T-helper 22 cell (primary cell): ENCODE results near the gene HMGCR.
"Not testable (repeated sequence)": the region's sequence is repeated elsewhere in the genome, so short reads cannot be mapped to it uniquely, and the experiment has no call there.

Experiments used
- DNase-seq: peaks from one replicate; pipeline ENCODE4 v3.0.0-alpha.2; 2020; ENCODE audit warnings: low read depth

Gene HMGCR

DNA sequence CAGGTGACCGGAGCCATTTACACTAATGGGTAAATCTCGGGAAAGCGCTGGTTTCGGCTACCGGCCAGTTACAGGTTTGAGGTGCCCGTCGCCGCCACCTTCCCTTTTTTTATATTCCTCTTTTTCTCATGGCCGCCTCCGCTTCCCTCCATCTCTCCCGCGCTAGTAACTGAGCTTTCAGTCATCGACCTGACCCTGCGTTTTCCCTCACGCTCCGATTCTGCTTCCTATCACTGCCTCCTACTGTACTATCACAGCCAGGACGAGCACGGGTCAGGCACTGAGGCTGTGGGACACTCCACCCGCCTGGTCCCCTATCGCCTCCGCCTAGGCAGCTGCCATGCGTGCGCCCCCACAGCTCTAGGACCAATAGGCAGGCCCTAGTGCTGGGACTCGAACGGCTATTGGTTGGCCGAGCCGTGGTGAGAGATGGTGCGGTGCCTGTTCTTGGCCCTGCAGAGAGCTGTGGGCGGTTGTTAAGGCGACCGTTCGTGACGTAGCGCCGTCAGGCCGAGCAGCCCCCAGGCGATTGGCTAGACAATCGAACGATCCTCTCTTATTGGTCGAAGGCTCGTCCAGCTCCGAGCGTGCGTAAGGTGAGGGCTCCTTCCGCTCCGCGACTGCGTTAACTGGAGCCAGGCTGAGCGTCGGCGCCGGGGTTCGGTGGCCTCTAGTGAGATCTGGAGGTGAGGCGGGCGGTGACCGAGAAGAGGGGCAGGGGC, at the start of gene HMGCR:
Gene HMGCR, plus strand, starts transcription at position 606 of the 722 bp plus-strand sequence. CDS start 5,386 bp downstream, outside the sequence.
- DNase-seq, result peak; percentile 96

DNA sequence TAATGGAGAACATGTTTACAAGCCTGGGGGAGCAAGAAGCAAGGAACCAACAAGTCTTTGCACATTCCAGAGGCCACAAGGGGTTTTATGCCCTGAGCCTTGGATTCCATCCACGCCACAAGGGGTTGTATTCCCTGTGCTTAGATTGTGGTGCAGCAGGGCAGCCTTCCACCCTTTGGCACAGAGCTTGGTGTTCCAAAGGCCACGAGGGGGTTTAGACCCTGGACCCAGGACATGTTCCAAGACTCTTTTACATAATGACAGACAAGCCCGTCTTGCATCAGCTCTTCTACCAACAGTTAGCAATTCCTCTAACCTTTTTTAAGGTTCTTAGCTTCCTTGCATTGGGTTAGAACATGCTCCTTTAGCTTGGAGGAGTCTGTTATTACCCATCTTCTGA, 45.2 kb upstream of the HMGCR start:
- not testable (repeated sequence) for DNase-seq

DNA sequence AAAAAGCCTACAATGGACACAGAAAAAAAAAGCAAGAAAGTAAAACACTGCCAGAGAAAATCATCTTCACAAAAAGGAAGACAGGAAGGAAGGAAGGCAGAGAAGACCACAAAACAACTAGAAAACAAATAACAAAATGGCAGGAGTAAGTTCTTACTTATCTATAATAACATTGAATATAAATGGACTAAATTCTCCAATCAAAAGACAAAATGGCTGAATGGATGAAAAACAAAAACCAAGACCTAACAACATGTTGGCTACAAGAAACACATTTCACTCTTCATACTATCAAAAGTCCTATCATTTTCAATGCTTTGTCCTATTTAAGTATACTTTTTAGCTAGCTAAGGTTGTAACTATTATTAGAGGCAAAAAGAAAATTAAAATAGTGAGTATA, 36.9 kb upstream of the HMGCR start:
- DNase-seq, result no peak

DNA sequence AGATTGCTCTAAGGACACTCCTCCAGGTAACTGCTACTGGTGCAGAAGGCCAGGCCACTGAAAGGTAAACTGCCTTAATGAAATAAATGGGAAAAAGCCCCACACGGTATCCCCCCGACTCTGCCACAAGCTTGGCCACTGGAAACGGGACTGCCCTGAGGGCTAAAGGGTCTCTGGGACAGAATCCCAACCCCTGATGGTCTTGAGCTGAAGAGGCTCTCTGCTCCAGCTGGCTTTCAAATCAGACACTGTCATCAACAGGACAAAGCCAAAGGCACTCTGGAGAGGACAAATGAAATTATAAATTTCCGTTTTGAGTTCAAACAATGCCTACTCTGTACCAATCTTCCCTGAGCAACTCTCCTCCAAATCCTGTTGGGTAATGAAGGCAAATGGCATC, 33.6 kb upstream of the HMGCR start:
- DNase-seq, result no peak

DNA sequence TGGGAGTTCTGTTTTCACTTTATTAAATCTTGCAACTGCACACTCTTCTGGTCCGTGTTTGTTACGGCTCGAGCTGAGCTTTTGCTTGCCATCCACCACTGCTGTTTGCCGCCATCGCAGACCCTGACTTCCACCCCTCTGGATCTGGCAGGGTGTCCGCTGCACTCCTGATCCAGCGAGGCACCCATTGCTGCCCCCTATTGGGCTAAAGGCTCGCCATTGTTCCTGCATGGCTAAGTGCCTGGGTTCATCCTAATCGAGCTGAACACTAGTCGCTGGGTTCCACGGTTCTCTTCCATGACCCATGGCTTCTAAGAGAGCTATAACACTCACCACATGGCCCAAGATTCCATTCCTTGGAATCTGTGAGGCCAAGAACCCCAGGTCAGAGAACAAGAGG, 32.5 kb upstream of the HMGCR start:
- not testable (repeated sequence) for DNase-seq

DNA sequence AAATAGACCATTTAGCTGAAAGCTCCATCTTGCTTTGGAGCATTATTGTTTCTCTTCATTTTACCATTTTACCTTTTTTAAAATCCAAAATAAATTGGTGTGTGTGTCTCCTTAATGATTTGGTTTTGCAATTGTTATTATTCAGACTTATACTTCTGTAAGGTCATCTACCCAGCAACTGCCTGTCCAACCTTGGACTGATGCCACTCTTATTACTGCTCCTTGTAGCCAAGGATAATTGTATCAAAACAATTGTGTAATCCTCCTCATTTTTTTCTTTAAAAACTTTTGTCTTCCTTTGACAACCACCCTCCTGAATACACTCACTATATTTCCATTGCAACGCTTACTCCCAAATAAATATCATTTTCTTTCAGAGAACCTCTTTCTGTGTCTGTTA, 30.3 kb upstream of the HMGCR start:
- DNase-seq, result no peak

DNA sequence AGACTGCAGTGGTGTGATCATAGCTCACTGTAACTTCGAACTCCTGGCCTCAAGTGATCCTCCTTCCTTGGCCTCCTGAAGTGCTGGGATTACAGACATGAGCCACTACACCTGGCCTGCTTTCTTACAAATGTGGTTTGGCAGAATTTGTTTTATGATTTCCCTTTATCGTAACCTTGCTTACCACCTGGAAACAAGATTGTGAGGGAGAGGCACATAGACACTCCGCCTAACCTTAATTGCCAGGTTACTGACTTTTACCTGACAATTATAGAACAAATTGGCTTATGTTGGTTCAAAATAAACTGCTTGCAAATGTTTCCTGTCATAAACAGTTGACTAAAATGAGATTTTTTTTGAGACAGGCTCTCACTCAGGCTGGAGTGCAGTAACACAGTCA, 26.8 kb upstream of the HMGCR start:
- DNase-seq, result no peak

DNA sequence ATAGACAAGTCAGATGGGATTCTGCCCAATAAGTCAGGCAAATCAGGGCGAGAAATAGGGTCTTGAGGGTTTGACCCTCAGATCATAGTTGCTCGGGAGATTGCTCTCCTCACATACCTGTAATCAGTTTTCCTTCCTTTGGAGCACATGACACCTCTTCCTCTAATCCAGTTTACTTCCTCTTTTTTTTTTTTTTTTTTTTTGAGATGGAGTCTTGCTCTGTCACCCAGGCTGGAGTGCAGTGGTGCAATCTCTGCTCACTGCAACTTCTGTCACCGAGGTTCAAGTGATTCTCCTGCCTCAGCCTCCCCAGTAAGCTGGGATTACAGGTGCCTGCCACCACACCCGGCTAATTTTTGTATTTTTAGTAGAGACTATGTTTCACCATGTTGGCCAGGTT, 17.9 kb upstream of the HMGCR start:
- not testable (repeated sequence) for DNase-seq

DNA sequence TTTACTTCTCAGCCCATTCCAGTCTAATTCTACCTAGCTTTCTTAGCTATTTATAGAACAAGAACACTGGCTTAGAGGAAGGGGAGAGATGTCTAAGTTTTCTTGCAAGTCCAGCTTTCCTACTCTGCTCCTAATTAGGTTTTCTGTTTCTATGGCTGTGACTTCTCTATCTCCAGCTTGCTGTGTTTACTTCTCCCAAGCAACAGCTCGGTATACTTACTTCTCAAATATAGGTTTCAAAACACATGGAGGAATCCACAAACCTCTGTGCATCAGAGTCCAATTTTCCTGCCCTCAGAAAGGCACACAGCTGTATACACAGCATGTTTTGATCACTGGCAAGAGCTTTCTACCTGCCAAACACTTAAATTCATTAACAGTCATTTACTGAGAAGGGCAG, 17.4 kb upstream of the HMGCR start:
- no peak for DNase-seq

DNA sequence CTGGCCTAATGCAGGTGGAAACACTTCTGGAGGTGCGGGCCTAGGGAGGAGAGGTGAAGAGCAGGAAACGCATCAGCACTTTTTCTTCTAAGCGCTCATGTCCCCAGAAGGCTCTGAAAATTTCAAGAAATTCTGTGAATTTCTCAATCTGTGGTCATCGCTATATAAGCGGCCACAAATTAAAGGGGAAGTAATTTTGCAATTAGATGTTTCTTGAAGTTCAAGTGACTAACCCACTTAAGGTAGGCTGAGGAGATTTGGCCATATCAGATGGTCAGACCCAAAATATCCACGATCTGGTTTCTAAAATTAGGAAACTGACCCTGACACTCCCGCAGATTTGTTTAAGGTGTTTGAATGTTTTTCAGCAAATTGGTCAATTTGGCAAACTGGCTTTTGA, 16.6 kb upstream of the HMGCR start:
- DNase-seq, result no peak

DNA sequence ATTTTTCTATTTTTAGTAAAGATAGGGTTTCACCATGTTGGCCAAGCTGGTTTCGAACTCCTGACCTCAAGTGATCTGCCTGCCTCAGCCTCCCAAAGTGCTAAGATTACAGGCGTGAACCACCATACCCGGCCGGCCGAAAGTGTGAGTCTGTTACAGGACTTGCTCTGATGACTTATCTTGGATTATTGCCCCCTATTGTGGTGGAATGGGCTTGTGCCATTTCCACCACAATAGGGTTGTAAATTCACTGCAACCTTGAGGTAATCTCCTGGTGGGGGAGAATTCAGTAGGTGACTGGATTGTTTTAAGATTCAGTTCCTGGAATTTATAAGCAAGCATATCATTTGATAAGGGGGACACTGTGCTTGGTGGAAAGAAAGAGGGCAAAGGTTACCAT, 15.0 kb upstream of the HMGCR start:
- DNase-seq, result no peak

DNA sequence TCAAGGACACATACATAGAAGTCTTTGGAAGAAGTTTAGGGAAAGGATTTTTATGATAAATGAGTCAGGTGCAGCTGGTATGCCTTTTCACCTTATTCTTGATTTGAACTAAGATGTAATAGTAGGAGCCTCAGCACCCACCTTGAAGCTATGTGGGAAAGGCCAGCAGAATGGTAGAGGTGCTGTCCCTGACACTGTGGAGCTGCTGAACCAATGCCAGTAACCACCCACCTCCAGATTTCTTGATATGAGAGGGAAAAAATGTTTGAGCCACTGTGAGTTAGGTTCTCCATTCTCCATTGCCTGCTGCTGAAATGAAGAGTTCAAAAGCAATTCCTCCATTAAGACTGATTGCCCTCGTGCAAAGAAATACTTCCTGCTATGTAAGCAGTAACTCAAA, 12.2 kb upstream of the HMGCR start:
- no peak for DNase-seq

DNA sequence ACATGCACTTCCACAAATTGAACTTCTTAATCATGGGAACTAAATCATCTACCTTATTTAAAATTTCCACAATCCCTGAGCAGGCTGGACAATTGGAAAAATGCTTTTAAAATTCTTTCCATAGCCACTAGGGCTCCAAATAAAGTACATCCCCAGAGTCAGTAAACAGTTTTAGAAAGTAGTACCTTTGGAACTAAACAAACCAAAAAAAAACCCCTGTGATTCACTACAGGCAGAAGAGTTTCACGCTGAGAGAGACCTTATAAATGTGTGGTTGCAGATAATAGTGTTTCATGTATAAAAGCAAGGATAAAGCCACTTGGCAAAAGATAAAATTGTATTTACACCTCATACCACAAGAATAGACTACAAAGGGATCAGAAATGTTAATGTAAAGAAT, 11.8 kb upstream of the HMGCR start:
- no peak for DNase-seq

DNA sequence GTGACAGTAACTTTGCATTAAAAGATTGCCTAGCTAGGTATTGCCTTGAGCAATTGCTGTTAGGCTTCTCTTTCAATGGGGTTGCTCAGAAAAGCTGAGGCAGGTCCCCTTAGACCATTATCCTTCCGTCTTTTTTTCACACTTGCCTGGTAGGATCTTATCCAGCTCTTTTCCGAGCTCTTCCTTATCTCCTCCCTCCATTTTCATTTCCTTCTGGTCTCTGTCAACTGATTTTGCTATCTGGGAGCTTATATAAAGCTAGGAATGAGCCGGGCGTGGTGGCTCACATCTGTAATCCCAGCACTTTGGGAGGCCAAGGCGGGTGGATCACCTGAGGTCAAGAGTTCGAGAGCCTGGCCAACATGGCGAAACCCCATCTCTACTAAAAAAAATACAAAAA, 6.6 kb upstream of the HMGCR start:
- DNase-seq, result no peak

DNA sequence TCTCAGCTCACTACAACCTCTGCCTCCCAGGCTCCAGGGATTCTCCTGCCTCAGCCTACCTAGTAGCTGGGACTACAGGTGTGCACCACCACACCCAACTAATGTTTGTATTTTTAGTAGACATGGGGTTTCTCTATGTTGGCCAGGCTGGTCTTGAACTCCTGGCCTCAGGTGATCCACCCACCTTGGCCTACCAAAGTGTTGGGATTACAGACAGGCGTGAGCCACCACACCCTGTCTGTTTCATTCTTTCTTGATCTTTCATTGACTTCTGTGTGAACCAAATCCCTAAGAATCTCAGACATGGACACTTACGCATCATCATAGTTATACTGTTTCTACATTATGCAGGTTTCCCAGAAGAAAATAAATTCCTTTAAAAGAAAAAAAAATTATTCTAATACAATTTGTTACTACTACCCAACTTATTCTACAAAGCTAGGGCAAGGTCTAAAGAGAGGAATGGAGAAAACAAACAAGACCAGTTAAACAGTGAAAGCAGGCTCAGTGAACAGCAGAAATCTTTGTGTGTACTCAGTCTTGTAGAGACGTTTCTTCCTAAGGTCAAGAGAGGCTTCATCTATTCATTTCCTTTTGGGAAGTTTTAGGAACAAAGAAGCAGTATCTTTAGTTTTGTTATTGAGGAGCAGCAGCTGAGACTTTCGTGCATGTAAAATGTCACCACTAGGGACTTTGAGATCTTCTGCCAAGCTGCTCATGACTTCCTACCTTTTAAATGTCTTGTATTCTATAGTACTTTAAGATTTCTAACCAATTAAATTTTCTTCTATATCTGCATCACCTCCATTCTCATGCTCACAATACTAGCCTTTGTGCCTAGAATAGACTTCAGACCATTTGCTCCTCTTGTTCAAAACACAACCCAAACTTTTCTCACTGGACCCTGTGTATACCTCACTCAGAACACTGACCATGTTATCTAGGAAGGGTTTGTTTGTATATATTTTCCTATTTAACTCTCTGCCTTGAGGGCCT, 5.6 kb upstream of the HMGCR start:
- no peak for DNase-seq

DNA sequence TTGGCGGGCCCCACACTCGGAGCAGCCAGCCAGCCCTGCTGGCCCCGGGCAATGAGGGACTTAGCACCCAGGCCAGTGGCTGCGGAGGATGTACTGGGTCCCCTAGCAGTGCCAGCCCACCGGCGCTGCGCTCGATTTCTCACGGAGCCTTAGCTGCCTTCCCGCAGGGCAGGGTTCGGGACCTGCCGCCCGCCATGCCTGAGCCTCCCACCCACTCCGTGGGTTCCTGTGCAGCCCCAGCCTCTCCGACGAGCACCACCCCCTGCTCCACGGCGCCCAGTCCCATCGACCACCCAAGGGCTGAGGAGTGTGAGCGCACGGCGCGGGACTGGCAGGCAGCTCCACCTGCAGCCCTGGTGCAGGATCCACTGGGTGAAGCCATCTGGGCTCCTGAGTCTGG, 3.3 kb upstream of the HMGCR start:
- not testable (repeated sequence) for DNase-seq

DNA sequence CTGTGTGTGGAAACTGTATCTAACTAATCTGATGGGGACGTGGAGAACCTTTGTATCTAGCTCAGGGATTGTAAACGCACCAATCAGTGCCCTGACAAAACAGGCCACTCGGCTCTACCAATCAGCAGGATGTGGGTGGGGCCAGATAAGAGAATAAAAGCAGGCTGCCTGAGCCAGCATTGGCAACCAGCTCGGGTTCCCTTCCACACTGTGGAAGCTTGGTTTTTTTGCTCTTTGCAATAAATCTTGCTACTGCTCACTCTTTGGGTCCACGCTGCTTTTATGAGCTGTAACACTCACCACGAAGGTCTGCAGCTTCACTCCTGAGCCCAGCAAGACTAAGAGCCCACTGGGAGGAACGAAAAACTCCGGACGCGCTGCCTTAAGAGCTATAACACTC, 2.6 kb upstream of the HMGCR start:
- DNase-seq, result not testable (repeated sequence)

DNA sequence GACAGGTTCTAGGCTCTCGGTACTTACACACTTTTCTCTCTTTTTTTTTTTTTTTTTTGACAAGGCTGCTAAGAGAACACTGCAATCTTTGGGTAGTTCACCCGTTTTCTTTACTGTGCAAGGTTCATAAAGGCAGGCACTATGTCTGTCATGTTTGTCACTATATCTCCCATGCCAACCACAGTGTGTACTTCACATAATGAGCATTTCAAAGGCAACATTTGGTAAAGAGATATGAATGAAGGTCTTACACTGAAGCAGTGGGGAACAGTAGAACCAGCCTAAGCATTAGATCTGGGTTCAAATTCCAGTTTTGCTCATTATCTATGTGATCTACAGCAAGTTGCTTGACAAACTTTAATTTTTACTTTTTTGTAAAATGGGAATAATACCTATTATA, 1.5 kb upstream of the HMGCR start:
- DNase-seq, result no peak

DNA sequence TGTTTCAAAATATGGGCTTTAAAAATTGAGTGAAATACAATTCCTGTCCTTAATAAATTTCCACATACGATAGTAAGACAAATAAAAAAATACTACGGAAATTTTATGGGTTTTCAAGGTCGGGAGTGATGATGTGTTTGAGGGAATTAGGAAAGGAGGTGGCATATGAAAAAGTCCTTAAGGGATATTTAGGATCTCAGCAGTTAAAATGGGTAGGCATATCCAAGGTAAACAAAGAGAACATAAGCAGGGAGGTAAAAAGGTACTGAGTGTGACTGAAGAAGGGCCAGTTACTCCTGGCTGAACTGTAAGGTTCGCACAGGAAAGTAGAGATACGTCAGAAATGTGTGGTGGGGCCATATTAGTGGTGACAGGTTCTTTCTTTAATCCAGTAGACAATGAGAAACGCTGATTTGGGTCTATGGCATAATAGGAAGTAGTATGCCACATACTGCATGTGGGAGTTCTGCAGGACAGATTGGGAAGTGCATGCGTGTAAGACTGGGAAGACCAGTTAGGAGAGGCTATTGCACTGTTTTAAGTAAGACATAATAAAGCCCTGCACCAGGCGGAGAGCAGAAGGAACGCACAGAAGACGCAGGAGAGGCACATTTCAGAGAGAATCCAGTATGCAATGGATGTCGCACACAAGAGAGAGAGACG, 937 bp upstream of the HMGCR start:
- no peak for DNase-seq

DNA sequence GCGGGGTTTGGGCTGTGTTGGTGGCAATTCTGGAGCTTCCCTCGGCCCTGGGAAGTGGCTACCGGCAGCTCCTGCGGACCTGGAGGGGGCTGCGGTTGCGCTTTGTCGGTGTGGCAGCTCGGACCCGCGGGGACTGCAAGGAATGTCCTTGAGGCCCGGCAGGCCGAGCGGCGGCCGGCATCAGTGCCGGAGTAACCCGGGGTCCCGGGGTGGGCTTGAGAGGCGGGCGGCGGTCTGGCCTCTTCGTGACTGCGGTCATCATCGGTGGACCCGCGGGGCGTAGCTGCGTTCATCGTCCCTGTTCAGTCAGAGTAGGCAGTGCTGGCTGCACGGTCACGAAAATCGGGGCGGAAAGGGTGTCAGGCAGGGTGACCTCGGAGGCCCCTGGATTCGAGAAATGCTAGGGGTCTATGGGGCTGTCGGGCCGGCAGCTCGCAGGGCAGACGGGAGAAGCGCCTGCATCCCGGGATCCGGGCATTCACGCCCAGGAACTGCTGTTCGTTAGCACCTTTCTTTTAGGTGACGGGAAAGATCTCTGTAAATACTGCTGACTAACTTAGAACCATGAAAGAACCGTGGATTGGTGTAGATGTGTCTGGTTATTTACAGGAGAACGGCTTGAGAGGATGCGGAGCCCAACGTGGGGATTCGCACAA, 474 bp downstream of the HMGCR start:
- DNase-seq, result no peak

DNA sequence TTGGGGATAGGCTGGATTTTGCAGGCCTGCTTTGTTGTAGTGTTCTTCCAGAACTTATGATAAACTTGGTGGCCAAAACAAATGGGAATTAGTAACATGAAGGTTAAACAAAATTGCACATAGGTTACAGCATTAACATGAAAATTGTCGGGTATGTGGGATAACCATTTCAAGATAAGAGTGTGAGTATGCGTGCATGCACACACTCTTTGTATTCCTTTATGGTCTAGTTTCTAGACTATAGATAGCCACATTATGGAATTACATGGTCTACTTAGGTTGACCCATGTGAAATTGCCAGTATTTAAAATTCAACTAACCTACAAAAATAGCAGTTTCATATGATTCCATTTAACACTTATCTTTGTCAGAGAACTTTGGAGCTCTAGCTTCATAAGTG, 1.4 kb downstream of the HMGCR start:
- no peak for DNase-seq
